NCI-H1436 treated with DMSO at 0.1 percent for 48 hours (cell line): ENCODE data around the gene IREB2.
"Not testable (repeated sequence)": the region's sequence is repeated elsewhere in the genome, so short reads cannot be mapped to it uniquely, and the experiment has no call there.

Experiments used
- DNase-seq: peaks from one replicate; lab custom pipeline; 2025; lab: John Stamatoyannopoulos, UW

The IREB2 gene

GRCh38 chr15:78434711-78435110, 3.3 kb upstream of the IREB2 start:
- not testable (repeated sequence) for DNase-seq

- no peak for DNase-seq
These were observed 782 bp upstream of the IREB2 start for GRCh38 chr15:78437107-78437761.

GRCh38 chr15:78438619-78439285, 736 bp downstream of the IREB2 start:
- DNase-seq = no peak

- no peak for DNase-seq
These were observed 2.7 kb downstream of the IREB2 start for GRCh38 chr15:78440375-78441373.

- no peak for DNase-seq
These were observed 6.2 kb downstream of the IREB2 start for GRCh38 chr15:78444255-78444654.

GRCh38 chr15:78445875-78446274, 7.9 kb downstream of the IREB2 start:
- DNase-seq = no peak

- DNase-seq = no peak
These were observed 8.5 kb downstream of the IREB2 start for GRCh38 chr15:78446551-78446950.

GRCh38 chr15:78448441-78449219, 10.6 kb downstream of the IREB2 start:
- DNase-seq = no peak

GRCh38 chr15:78449220-78449999, 11.4 kb downstream of the IREB2 start:
- no peak for DNase-seq

- no peak for DNase-seq
These were observed 12.4 kb downstream of the IREB2 start for GRCh38 chr15:78450285-78450858.

- DNase-seq = no peak
These were observed 14.5 kb downstream of the IREB2 start for GRCh38 chr15:78452485-78452884.

- DNase-seq = no peak
These were observed 15.4 kb downstream of the IREB2 start for GRCh38 chr15:78453447-78453846.

- no peak for DNase-seq
These were observed 17.0 kb downstream of the IREB2 start for GRCh38 chr15:78454992-78455391.

- DNase-seq = peak; percentile 27
These were observed 17.7 kb downstream of the IREB2 start for GRCh38 chr15:78455749-78456148.

- no peak for DNase-seq
These were observed 18.4 kb downstream of the IREB2 start for GRCh38 chr15:78456426-78456825.

- DNase-seq = no peak
These were observed 19.1 kb downstream of the IREB2 start for GRCh38 chr15:78457101-78457500.

- DNase-seq = no peak
These were observed 22.7 kb downstream of the IREB2 start for GRCh38 chr15:78460737-78461136.

- DNase-seq = no peak
These were observed 23.3 kb downstream of the IREB2 start for GRCh38 chr15:78461171-78461888.

- no peak for DNase-seq
These were observed 31.0 kb downstream of the IREB2 start for GRCh38 chr15:78469031-78469430.

- DNase-seq = no peak
These were observed 39.3 kb downstream of the IREB2 start for GRCh38 chr15:78477295-78477694.
